A549 (cell line): ENCODE data around the gene DUOX2. TPM values are rescaled to one million over a fixed set of nuclear protein-coding genes. Genes with fewer than 3 reads are reported as not detected.

ENCODE experiments used
- ATAC-seq, 2 experiments: fragments of 200-7000 bp in 1 of 2; fragments of >200 bp in 1 of 2; cut with Nextera tagmentation in 1 of 2; cut with Tn5 transposase in 1 of 2; 3 replicates each; pipeline versions ENCODE4 v1.8.0 to v1.9.1; 2018 to 2020; ENCODE audit warnings: mild to moderate bottlenecking in 1 of 2, moderate library complexity in 1 of 2
- CTCF ChIA-PET: fragments of 300-600 bp; sonication (Branson Sonifier 250); formaldehyde crosslinking; extraction: SDS; loops from one replicate; lab custom pipeline; 2021; ENCODE audit warnings: antibody characterized with exemption, inconsistent platforms; lab: Yijun Ruan, JAX
- POLR2A ChIA-PET: fragments of 350-600 bp; formaldehyde crosslinking; extraction: SDS; loops from one replicate; lab custom pipeline; 2021; ENCODE audit warnings: antibody characterized with exemption, inconsistent platforms; lab: Yijun Ruan, JAX
- DNase-seq, 2 experiments: peaks; one replicate each; pipeline versions ENCODE4 v3.0.0 to v3.0.0-alpha.2; 2011 to 2016; ENCODE audit warnings: low read depth in 1 of 2, low spot score in 1 of 2
- FAIRE-seq: peaks from 2 replicates; lab custom pipeline; 2011; peaks lifted over from hg19 to GRCh38; lab: Jason Lieb, UNC
- H3K27ac ChIP-seq, 2 experiments: fragments of >200 bp; sonication (Bioruptor Twin); formaldehyde crosslinking; 3 replicates each; pipeline ENCODE4 v1.5.1; 2016 to 2017
- H3K4me1 ChIP-seq: fragments of >200 bp; sonication (Bioruptor Twin); formaldehyde crosslinking; 3 replicates; pipeline ENCODE4 v1.6.1; 2016
- H3K4me2 ChIP-seq: fragments of >200 bp; sonication (Bioruptor Twin); formaldehyde crosslinking; 3 replicates; pipeline ENCODE4 v1.6.1; 2016
- H3K4me3 ChIP-seq: fragments of >200 bp; sonication (Bioruptor Twin); formaldehyde crosslinking; 3 replicates; pipeline ENCODE4 v1.5.1; 2016
- H3K9me3 ChIP-seq: fragments of >200 bp; sonication (Bioruptor Twin); formaldehyde crosslinking; 3 replicates; pipeline ENCODE4 v1.6.1; 2016
- BHLHE40 ChIP-seq: IDR thresholded peaks from 2 replicates; pipeline ENCODE4 v1.6.1; 2012; ENCODE audit warnings: low read depth, low read length, inconsistent platforms
- CHD2 ChIP-seq: fragments of 150-350 bp; IDR thresholded peaks from 2 replicates; pipeline ENCODE4 v1.6.1; 2014; ENCODE audit warnings: low read length; ENCODE audit not compliant: partially characterized antibody
- CHD4 ChIP-seq: fragments of 200-600 bp; sonication (generic); IDR thresholded peaks from 2 replicates; pipeline ENCODE4 v1.6.1; 2016; ENCODE audit warnings: antibody characterized with exemption, mild to moderate bottlenecking, borderline replicate concordance
- FOSB ChIP-seq: fragments of 250-450 bp; sonication (Bioruptor Pico); IDR thresholded peaks from 2 replicates; pipeline ENCODE4 v1.5.0; 2020; ENCODE audit warnings: mild to moderate bottlenecking, moderate library complexity
- FOSL2 ChIP-seq, 2 experiments: fragments of 450-650 bp in 1 of 2; fragments of >200 bp in 1 of 2; sonication (Bioruptor Twin) in 1 of 2; formaldehyde crosslinking; IDR thresholded peaks; 2 replicates each; pipeline versions ENCODE4 v1.5.0 to v1.6.1; 2016 to 2020; ENCODE audit warnings: mild to moderate bottlenecking in 1 of 2, moderate library complexity in 1 of 2
- GATA3 ChIP-seq: IDR thresholded peaks from 2 replicates; pipeline ENCODE4 v1.6.1; 2012; ENCODE audit warnings: borderline replicate concordance
- HDAC2 ChIP-seq: fragments of 200-600 bp; sonication (generic); IDR thresholded peaks from 2 replicates; pipeline ENCODE4 v1.6.1; 2016
- HOXA7 ChIP-seq: fragments of 250-450 bp; sonication (Bioruptor Pico); IDR thresholded peaks from 2 replicates; pipeline ENCODE4 v1.5.0; 2020; ENCODE audit warnings: mild to moderate bottlenecking, moderate library complexity
- HOXB5 ChIP-seq: fragments of 250-450 bp; sonication (Bioruptor Pico); IDR thresholded peaks from 2 replicates; pipeline ENCODE4 v1.5.0; 2020; ENCODE audit warnings: mild to moderate bottlenecking, moderate library complexity
- JUN ChIP-seq, 2 experiments: fragments of >200 bp; sonication (Bioruptor Twin); formaldehyde crosslinking; IDR thresholded peaks; 2 replicates in 1 of 2; 3 replicates in 1 of 2; pipeline ENCODE4 v1.6.1; 2016 to 2017
- MAFK ChIP-seq: fragments of 450-650 bp; IDR thresholded peaks from 2 replicates; pipeline ENCODE4 v1.6.1; 2014; ENCODE audit not compliant: partially characterized antibody
- MYC ChIP-seq: IDR thresholded peaks from 2 replicates; pipeline ENCODE4 v1.6.1; 2012; ENCODE audit warnings: mild to moderate bottlenecking, inconsistent platforms, low read length, improper control_type of control experiment, borderline replicate concordance
- NR3C1 ChIP-seq: fragments of >200 bp; sonication (Bioruptor Twin); formaldehyde crosslinking; IDR thresholded peaks from 3 replicates; pipeline ENCODE4 v1.6.1; 2017
- PHF8 ChIP-seq: fragments of 200-600 bp; sonication (generic); IDR thresholded peaks from 2 replicates; pipeline ENCODE4 v1.6.1; 2016; ENCODE audit warnings: low read depth, mild to moderate bottlenecking, antibody characterized with exemption, moderate library complexity, borderline replicate concordance
- POLR2A ChIP-seq: IDR thresholded peaks from 2 replicates; pipeline ENCODE4 v1.6.1; 2012; ENCODE audit warnings: mild to moderate bottlenecking, low read length
- POLR2AphosphoS2 ChIP-seq: conservative IDR thresholded peaks from 2 replicates; pipeline ENCODE4 v1.6.1; 2012; ENCODE audit warnings: low read length, improper control_type of control experiment, inconsistent platforms
- RAD21 ChIP-seq, 2 experiments: fragments of >200 bp in 1 of 2; sonication (Bioruptor Twin) in 1 of 2; formaldehyde crosslinking in 1 of 2; IDR thresholded peaks in 1 of 2; conservative IDR thresholded peaks in 1 of 2; 2 replicates in 1 of 2; 3 replicates in 1 of 2; pipeline ENCODE4 v1.6.1; 2012 to 2018; ENCODE audit warnings: inconsistent platforms in 1 of 2
- TFCP2L1 ChIP-seq: fragments of 250-450 bp; sonication (Bioruptor Pico); IDR thresholded peaks from 2 replicates; pipeline ENCODE4 v1.5.0; 2021; ENCODE audit warnings: mild to moderate bottlenecking
- ZNF302 ChIP-seq: fragments of 250-450 bp; sonication (Bioruptor Pico); IDR thresholded peaks from 2 replicates; pipeline ENCODE4 v1.9.0; 2021; ENCODE audit warnings: inconsistent platforms, mild to moderate bottlenecking, moderate library complexity
- WGBS: methylation state at CpG from one replicate; pipeline ENCODE4 v1.1.6; 2017; ENCODE audit errors: missing lambda C conversion rate; 5-methylcytosine and 5-hydroxymethylcytosine counted together
- polyA plus RNA-seq, 4 experiments: library from polyadenylated mRNA; depleted of rRNA in 3 of 4; stranded (reverse); fragments of >200 nt; fragmentation: RNase III in 1 of 4; extraction: RNeasy Plus Mini Kit Qiagen cat#74134 plus additional on column Dnase treatment in 1 of 4; gene quantifications; 2 replicates in 3 of 4; 3 replicates in 1 of 4; pipeline ENCODE4 v1.2.3, GENCODE V29; 2011 to 2017
- TF ChIP-seq, protein P1 (sequence below): IDR thresholded peaks from 2 replicates; pipeline ENCODE4 v1.6.1; 2012; ENCODE audit warnings: low read depth, borderline replicate concordance
- TF ChIP-seq, protein P2 (sequence below): fragments of >200 bp; sonication (Bioruptor Twin); formaldehyde crosslinking; IDR thresholded peaks from 3 replicates; pipeline ENCODE4 v1.5.1; 2016
- TF ChIP-seq, protein P3 (sequence below): fragments of >200 bp; sonication (Bioruptor Twin); formaldehyde crosslinking; IDR thresholded peaks from 3 replicates; pipeline ENCODE4 v1.6.1; 2016
- TF ChIP-seq, protein P4 (sequence below): fragments of 150-350 bp; IDR thresholded peaks from 2 replicates; pipeline ENCODE4 v1.6.1; 2014; ENCODE audit warnings: low read depth, mild to moderate bottlenecking, low read length
- TF ChIP-seq, protein P5 (sequence below): fragments of 450-650 bp; IDR thresholded peaks from 2 replicates; pipeline ENCODE4 v1.6.1; 2014; ENCODE audit warnings: antibody characterized with exemption

The DUOX2 gene
- polyA plus RNA-seq, 2 of the 4 experiments (the other 2 are of a cell fraction) = 0.05 to 0.06 TPM

DNA sequence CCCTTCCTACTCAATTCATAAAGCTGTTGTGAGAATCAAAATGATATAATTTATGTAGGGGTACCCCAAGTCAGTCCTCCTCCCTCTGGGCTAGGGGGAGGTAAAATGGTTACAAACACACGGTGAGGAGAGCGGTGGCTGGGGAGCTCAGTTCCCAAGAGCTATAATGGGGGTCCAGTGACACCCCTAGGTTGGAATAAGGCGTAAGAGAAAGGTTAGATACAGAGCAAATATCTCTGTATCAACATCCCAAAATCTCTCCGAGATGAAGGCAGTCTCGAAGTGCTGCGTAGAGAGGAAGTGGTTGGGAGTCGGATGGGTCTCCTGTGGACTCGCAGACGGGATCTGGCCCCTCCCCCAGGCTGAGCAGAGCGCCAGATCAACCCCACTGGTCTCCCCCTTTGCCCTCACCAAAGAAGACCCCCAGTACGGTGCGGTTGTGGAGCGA lies 1.8 kb downstream of the DUOX2 start:
- DNase-seq = no peak
- Histone ChIP-seq H3K4me2 (peak overlapping the region; percentile 59; the same call in 2 of the 3 replicates), H3K4me1 (no peaks in the 10 kb centered on the region), H3K4me3 (no peak overlapping the region), H3K27ac (no peak overlapping the region), H3K9me3 (no peaks in the 10 kb centered on the region)
- POLR2A ChIA-PET = no interaction called here
- 49% methylated on average over 10 of the region's 13 CpGs for WGBS
- ATAC-seq = no peak
- TF ChIP-seq MYC = no peak
- TF ChIP-seq HDAC2 = no peak
- TF ChIP-seq HOXB5 = no peak
- TF ChIP-seq CHD2 = no peak
- no peak for TF ChIP-seq NR3C1
- TF ChIP-seq, protein P1, sequence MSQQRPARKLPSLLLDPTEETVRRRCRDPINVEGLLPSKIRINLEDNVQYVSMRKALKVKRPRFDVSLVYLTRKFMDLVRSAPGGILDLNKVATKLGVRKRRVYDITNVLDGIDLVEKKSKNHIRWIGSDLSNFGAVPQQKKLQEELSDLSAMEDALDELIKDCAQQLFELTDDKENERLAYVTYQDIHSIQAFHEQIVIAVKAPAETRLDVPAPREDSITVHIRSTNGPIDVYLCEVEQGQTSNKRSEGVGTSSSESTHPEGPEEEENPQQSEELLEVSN = no peak
- TF ChIP-seq RAD21 (conservative IDR thresholded peaks at IDR 0.05 in 1 of 2, IDR thresholded peaks at IDR 0.05 in 1 of 2) = no peak
- TF ChIP-seq HOXA7 (CRISPR knock-in tag) = no peak
- TF ChIP-seq POLR2AphosphoS2 = no peak
- no peak for TF ChIP-seq PHF8
- TF ChIP-seq, protein P2, sequence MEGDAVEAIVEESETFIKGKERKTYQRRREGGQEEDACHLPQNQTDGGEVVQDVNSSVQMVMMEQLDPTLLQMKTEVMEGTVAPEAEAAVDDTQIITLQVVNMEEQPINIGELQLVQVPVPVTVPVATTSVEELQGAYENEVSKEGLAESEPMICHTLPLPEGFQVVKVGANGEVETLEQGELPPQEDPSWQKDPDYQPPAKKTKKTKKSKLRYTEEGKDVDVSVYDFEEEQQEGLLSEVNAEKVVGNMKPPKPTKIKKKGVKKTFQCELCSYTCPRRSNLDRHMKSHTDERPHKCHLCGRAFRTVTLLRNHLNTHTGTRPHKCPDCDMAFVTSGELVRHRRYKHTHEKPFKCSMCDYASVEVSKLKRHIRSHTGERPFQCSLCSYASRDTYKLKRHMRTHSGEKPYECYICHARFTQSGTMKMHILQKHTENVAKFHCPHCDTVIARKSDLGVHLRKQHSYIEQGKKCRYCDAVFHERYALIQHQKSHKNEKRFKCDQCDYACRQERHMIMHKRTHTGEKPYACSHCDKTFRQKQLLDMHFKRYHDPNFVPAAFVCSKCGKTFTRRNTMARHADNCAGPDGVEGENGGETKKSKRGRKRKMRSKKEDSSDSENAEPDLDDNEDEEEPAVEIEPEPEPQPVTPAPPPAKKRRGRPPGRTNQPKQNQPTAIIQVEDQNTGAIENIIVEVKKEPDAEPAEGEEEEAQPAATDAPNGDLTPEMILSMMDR = no peak
- no peak for TF ChIP-seq FOSL2 (IDR thresholded peaks at IDR 0.05)
- TF ChIP-seq FOSL2 (CRISPR knock-in tag; IDR thresholded peaks at IDR 0.05) = no peak
- FAIRE-seq = no peak
- CTCF ChIA-PET = no interaction called here

DNA sequence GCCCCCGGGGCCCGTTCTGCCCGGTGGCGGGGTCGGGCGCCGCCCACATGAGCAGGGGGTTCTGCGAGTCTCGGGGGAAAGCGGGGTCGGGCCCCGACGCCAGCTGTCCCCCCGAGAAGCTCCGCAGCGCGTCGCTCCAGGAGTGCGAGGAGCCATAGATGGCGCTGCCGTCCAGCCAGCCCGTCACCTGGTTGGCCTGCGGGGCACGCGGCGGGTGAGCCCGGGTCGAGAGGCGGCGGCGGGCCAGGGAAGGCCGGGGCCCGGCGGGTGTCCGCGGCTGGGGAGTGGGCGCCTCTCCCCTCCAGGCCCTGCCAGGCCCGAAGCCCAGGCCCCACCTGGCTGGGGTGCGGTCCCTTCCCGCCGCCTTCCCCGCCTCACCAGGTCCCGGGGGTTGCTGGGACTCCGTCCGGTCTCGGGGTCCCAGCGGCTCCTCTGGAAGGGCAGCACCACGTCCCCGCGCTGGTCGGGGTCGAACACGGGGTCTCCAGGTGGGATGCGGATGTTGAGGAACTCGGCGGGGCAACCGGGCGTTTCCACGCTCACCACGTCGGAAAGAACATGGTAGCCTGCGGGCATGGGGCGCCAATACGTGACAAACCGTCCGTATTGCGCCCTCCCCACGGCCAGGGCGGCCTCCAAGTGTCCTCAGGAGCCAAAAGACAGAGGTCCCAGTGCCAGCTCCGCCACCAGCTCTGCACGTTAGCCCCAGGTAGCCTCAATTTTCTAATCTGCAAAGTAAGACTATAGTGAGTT lies 2.4 kb downstream of the DUOX2 start:
- Histone ChIP-seq H3K4me2 (no peak overlapping the region), H3K9me3 (no peaks in the 10 kb centered on the region), H3K27ac (no peak overlapping the region), H3K4me3 (no peak overlapping the region), H3K4me1 (no peaks in the 10 kb centered on the region)
- DNase-seq (no peak), FAIRE-seq (no peak), ATAC-seq (no peak)
- POLR2A ChIA-PET = no interaction called here
- CTCF ChIA-PET = no interaction called here
- WGBS = 73% methylated on average over 4 of the region's 71 CpGs
- no peak for TF ChIP-seq GATA3
- TF ChIP-seq HOXA7 (CRISPR knock-in tag) = no peak
- no peak for TF ChIP-seq POLR2A
- no peak for TF ChIP-seq MYC
- no peak for TF ChIP-seq TFCP2L1 (CRISPR knock-in tag)
- no peak for TF ChIP-seq ZNF302 (CRISPR knock-in tag)
- TF ChIP-seq, protein P3, sequence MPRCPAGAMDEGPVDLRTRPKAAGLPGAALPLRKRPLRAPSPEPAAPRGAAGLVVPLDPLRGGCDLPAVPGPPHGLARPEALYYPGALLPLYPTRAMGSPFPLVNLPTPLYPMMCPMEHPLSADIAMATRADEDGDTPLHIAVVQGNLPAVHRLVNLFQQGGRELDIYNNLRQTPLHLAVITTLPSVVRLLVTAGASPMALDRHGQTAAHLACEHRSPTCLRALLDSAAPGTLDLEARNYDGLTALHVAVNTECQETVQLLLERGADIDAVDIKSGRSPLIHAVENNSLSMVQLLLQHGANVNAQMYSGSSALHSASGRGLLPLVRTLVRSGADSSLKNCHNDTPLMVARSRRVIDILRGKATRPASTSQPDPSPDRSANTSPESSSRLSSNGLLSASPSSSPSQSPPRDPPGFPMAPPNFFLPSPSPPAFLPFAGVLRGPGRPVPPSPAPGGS = no peak
- no peak for TF ChIP-seq HOXB5
- no peak for TF ChIP-seq FOSB
- TF ChIP-seq, protein P4, sequence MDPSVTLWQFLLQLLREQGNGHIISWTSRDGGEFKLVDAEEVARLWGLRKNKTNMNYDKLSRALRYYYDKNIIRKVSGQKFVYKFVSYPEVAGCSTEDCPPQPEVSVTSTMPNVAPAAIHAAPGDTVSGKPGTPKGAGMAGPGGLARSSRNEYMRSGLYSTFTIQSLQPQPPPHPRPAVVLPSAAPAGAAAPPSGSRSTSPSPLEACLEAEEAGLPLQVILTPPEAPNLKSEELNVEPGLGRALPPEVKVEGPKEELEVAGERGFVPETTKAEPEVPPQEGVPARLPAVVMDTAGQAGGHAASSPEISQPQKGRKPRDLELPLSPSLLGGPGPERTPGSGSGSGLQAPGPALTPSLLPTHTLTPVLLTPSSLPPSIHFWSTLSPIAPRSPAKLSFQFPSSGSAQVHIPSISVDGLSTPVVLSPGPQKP = no peak
- TF ChIP-seq, protein P1 = no peak
- TF ChIP-seq PHF8 = no peak
- TF ChIP-seq, protein P5, sequence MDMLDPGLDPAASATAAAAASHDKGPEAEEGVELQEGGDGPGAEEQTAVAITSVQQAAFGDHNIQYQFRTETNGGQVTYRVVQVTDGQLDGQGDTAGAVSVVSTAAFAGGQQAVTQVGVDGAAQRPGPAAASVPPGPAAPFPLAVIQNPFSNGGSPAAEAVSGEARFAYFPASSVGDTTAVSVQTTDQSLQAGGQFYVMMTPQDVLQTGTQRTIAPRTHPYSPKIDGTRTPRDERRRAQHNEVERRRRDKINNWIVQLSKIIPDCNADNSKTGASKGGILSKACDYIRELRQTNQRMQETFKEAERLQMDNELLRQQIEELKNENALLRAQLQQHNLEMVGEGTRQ = no peak
- no peak for TF ChIP-seq JUN (IDR thresholded peaks at IDR 0.05)
- TF ChIP-seq CHD4 = no peak
- TF ChIP-seq RAD21 (conservative IDR thresholded peaks at IDR 0.05 in 1 of 2, IDR thresholded peaks at IDR 0.05 in 1 of 2) = no peak
- no peak for TF ChIP-seq BHLHE40
- no peak for TF ChIP-seq NR3C1
- no peak for TF ChIP-seq CHD2
- TF ChIP-seq MAFK = no peak
